Activated CD4-positive, CD25-positive, alpha-beta regulatory T cell treated with anti-CD3 and anti-CD28 coated beads, Interleukin-2, amount 50 U/mL, for 72 hours (primary cell): ENCODE measurements around the gene SMYD5.

ENCODE experiments used
- DNase-seq: peaks from one replicate; pipeline ENCODE4 v3.0.0; 2021

SMYD5 gene

GRCh38 chr2:73208258-73208657 is 5.8 kb upstream of the SMYD5 start:
- no peak for DNase-seq

DNA sequence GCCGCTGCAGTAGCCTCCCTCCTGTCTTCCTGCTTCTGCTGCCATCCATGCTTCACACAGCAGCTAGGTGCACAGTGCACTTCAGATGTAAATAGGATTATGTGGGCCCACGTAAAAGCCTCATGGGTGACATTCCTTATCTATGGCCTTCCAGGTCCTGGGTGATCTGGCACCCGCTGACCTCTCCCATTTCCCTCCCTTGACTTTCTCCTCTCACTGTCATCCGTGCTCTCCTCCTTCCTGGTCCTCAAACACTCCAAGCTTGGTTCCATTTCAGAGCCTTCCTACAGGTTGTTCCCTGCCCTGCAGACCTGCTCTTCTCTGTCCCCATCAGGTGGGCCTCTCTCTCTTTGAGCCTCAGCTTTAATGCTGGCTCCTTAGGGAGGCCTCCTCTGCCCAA is 4.0 kb upstream of the SMYD5 start:
- DNase-seq = no peak

DNA sequence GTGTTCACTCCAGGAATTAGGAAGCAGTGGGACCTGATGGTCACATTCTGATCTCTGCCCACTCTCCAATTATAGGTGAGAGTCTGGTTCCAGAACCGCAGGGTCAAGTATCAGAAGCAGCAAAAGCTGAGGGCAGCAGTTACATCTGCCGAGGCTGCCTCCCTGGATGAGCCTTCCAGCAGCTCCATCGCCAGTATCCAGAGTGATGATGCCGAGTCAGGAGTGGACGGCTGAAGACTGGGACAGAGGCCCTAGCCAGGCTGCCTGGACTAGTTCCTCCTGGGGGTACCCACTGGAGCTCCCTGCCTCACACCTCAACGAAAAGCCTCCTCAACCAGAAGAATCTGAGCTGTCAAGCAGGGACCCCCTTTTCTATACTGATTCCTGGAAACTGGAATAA is 3.3 kb upstream of the SMYD5 start:
- no peak for DNase-seq

GRCh38 chr2:73212098-73212447 is 2.0 kb upstream of the SMYD5 start:
- no peak for DNase-seq

DNA sequence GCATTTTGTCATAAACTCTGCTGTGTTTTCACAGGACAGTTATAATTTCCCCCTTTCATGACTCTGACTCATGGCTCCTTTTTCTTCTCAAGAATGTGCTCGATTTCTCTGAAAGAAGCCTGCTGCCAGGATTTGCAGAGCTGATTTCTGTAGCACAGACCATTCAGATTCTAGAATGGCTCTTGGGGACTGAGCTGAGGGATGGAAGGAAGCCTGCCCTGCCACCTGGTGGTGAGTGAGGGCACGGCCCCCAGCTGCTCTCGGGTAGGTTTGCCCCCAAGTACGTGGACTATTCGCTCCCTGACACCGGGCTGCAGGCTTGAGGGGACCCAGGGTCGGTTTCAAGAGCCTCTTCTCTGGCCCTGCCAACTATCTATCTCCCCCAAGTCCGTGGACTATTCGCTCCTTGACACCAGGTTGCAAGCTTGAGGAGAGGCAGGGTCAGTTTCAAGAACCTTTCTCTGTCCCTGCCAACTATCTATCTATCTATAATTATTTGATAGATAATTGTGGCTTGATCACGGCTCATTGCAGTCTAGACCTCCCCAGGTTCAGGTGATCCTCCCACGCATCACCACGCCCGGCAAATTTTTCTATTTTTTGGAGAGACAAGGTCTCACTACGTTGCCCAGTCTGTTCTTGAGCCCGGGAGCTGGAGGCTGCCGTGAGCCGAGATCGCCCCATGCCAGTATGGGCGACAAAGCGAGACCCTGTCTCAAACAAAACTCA is 1.4 kb upstream of the SMYD5 start:
- DNase-seq = peak; percentile 78

DNA sequence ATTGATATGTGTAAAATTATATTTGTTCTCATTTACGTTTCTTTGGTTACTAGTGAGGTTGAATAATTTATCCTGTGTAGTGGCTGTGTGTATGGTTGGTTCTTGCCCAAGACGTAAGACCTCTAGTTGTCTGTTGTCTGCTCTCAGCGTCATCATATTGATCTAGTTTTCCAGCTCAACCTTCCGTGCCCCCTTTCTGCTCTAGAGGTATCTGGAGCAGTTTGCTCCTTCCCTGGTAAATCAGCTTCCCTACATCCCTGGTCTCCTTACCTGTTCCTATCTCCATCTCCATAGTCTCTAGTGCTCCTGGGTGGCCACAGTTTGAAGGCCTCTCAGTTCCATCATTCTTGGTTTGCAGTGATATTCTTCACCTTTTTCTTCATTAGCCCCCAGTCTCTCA is 1.2 kb downstream of the SMYD5 start:
- no peak for DNase-seq

GRCh38 chr2:73217160-73217559 is 3.1 kb downstream of the SMYD5 start:
- no peak for DNase-seq

DNA sequence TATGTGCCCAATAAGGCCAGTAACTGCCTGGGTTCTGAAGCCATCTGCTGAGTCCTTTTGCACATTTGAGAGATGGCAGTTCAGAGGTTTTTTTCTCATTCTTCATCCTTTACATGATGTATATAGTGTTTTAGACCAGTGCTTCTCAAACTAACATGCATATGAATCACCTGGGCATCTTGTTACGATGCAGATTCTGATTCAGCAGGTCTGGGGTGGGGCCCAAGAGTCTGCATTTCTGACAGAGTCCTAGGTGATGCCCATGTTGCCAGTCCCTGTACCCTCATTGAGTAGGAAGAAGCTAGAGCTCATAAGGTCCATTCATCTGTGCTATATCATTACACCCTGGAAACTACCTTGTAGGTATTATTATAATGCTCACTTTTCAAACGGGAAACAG is 3.8 kb downstream of the SMYD5 start:
- no peak for DNase-seq

DNA sequence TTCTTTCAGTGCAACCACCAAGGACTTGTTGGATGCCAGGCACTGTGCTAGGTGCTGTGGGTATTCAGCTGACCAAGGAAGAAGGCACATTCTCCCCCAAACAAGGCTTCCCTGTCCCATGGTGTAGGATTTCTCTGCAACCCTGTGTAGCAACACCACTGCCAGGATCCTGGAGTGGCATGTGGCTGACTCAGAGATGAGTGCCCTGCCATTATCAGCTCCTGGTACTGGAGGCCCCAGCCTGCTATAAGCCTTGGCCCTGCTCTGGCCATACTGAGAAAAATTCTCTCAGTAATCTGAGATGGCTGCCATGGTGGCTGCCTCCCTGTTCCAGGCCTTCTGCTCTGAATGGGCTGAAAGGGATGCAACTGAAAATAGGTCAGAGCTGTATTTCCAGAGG is 4.3 kb downstream of the SMYD5 start:
- DNase-seq = no peak

DNA sequence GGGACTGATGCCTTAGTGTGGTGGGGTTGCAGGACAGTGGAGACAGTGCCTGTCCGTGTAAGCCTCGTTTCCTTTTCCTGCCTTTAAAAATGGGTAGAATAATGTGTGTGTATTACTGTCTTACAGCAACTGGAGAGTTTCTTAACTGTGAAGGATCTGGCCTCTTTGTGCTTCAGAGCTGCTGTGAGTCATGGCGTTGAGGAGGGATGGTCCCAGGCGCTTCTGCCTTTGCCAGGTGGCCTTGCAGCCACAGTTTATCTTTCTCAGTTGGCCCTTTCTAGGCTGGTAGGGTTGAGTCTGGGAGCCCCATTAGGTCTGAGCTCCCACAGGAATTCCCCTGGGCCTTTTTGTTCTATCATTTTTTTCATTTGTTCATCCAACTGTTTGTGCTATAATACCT is 9.8 kb downstream of the SMYD5 start:
- no peak for DNase-seq

- no peak for DNase-seq
Observed at GRCh38 chr2:73225513-73226360, 11.7 kb downstream of the SMYD5 start.

- no peak for DNase-seq
Observed at GRCh38 chr2:73227086-73227485, 13.0 kb downstream of the SMYD5 start.

GRCh38 chr2:73228631-73229030 is 14.6 kb downstream of the SMYD5 start:
- no peak for DNase-seq

- no peak for DNase-seq
Observed at GRCh38 chr2:73232403-73233153, 18.5 kb downstream of the SMYD5 start.

- DNase-seq = peak; percentile 89
Observed at GRCh38 chr2:73233154-73233931, 19.3 kb downstream of the SMYD5 start, which contains the start of gene PRADC1. Gene PRADC1 (minus strand): TSS chr2:73233239. CDS start chr2:73233160, 79 bp downstream.

GRCh38 chr2:73233932-73234832 is 20.1 kb downstream of the SMYD5 start, which contains the start of gene CCT7:
Gene CCT7 (plus strand): TSS chr2:73234308. CDS start chr2:73234379, 71 bp downstream.
- DNase-seq = peak; percentile 79

DNA sequence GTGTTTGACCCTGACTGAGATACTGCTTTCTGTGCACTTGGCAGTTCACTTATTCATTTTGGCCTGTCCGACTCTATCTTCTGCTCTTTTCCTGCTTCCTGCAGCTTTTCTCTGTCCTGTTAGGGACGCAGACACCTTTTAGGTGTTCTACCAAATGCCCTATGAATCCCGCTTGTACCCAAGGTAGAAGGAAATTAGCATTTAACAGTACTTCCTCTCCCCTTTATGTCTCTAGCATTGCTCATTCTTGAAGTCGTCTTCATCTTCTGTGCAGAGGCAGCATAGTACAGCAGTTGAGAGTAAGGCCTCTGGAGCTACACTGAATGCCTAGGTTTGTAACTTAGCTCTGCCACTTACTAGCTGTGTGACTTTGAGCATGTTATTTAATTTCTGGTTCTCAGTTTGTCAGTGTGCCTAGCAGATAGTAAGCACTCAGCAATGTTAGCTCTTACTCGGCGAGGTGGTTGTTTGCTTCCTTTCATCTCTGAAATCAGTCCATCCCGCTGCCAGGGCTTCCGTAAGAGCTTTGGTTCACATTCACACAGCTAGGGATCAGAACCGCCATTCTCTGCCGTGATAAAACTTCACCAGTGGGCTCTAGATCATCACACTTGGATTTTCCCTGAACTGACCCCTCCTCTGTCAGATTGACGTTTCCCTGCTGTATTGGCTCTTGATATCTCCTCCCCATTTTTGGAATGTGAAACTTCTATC is 21.4 kb downstream of the SMYD5 start:
- DNase-seq = no peak

DNA sequence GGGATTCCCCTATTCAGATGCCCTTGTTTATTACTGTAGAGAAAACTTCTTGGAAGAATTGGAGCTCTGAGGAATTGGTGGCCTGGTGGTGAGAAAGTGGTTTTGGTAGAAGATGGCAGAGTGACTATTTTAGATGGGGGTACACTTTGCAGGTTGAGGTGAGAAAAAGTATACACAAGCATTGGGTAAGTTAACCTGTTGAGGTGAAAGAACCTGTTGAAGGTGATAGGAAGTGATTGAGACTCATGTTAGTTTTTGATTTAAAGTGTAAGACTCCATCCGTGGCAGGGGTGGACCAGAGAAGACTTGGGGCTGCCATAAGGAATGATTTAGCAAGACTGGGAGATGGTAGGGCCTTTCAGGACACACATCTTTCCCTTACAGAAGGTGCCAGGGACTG is 23.1 kb downstream of the SMYD5 start:
- no peak for DNase-seq

- DNase-seq = no peak
Observed at GRCh38 chr2:73238149-73238548, 24.1 kb downstream of the SMYD5 start.

DNA sequence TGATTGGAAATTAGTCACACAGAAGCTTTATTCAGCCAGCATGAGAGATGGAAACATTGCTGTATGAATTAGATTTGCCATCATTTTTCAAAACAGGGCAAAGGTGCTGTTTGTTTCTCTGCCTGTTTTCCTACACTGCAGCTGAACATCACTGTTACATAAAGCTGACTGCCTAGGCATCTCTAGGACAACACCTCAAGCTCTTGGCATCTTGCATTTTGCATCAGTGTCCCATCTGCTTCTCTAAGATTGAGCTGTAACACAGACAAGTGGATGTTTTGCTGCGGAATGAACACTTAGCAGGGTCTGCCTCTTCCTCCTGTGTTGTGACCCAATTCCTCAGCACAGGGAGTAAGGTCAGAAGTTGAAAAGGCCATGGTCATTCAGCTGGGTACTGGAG is 24.9 kb downstream of the SMYD5 start:
- no peak for DNase-seq

DNA sequence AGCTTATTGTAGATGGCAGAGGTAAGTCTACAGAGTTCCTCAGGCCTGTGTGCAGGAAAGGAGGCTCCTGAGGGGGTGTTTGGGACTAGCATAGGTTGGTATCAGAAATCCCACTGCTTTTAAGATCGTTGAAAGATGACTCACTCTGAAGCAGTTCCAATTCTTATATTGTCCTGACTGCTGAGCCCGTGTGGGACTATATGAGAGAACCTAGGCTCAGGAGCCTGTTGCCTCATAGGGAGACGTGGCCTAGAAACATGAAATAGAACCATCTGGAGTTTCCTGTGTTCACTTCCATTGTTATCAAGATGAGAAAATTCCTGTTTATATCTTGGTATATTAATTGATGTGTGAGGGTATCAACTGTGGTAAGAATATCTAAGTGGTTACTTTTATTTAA is 25.7 kb downstream of the SMYD5 start:
- no peak for DNase-seq
